PC-3 (cell line): ENCODE measurements around the gene SEMA4A. TPM values are rescaled to one million over a fixed set of nuclear protein-coding genes. Genes with fewer than 3 reads are reported as not detected.

Experiments used
- ATAC-seq: fragments of 200-7000 bp; cut with Tn5 transposase; 2 replicates; pipeline ENCODE4 v1.9.1; 2020; ENCODE audit warnings: mild to moderate bottlenecking, moderate library complexity
- BruUV-seq: library from RNA; stranded (reverse); fragments of 400-500 nt; replicated peaks from 2 replicates; lab custom pipeline; 2021; lab: Mats Ljungman, UMichigan
- CTCF ChIA-PET: fragments of 300-600 bp; sonication (Branson Sonifier 250); formaldehyde crosslinking; loops from one replicate; lab custom pipeline; 2022; ENCODE audit warnings: antibody characterized with exemption; lab: Charles Lee
- POLR2A ChIA-PET: fragments of 300-600 bp; sonication (Branson Sonifier 250); formaldehyde crosslinking; loops from one replicate; lab custom pipeline; 2022; ENCODE audit warnings: antibody characterized with exemption; ENCODE audit not compliant: unreplicated experiment; lab: Charles Lee
- DNase-seq: peaks from one replicate; pipeline ENCODE4 v3.0.0-alpha.2; 2015
- H2AFZ ChIP-seq: fragments of 300-600 bp; sonication (generic); 2 replicates; pipeline ENCODE4 v1.6.0; 2016; ENCODE audit warnings: antibody characterized with exemption, low read length
- H3F3A ChIP-seq: fragments of 300-600 bp; sonication (generic); one replicate; pipeline ENCODE4 v1.6.0; 2017; ENCODE audit warnings: antibody characterized with exemption, low read length, control low read depth, mild to moderate bottlenecking; ENCODE audit not compliant: unreplicated experiment
- H3K27ac ChIP-seq: fragments of 300-600 bp; sonication (generic); 2 replicates; pipeline ENCODE4 v1.5.1; 2016; ENCODE audit warnings: mild to moderate bottlenecking, low read length
- H3K27me3 ChIP-seq: fragments of 300-600 bp; sonication (generic); 2 replicates; pipeline ENCODE4 v1.6.1; 2016; ENCODE audit warnings: low read length, mixed read lengths
- H3K36me3 ChIP-seq: fragments of 300-600 bp; sonication (generic); 2 replicates; pipeline ENCODE4 v1.6.1; 2016; ENCODE audit warnings: low read depth, mixed run types, low read length, mixed read lengths
- H3K4me1 ChIP-seq: fragments of 300-600 bp; sonication (generic); 2 replicates; pipeline ENCODE4 v1.5.1; 2016; ENCODE audit warnings: low read length; ENCODE audit not compliant: insufficient read depth
- H3K4me2 ChIP-seq: fragments of 300-600 bp; sonication (generic); 2 replicates; pipeline ENCODE4 v1.6.0; 2016; ENCODE audit warnings: low read length
- H3K4me3 ChIP-seq: fragments of 300-600 bp; sonication (generic); 2 replicates; pipeline ENCODE4 v1.5.1; 2016; ENCODE audit warnings: mild to moderate bottlenecking, low read length, mixed read lengths
- H3K79me2 ChIP-seq: fragments of 300-600 bp; sonication (generic); 2 replicates; pipeline ENCODE4 v1.6.1; 2017; ENCODE audit warnings: low read length, mixed read lengths
- H3K9ac ChIP-seq: fragments of 300-600 bp; sonication (generic); 2 replicates; pipeline ENCODE4 v1.6.0; 2016; ENCODE audit warnings: mild to moderate bottlenecking, low read length
- H3K9me2 ChIP-seq: fragments of 300-600 bp; sonication (generic); replicated peaks from 2 replicates; pipeline ENCODE4 v1.6.1; 2016; ENCODE audit warnings: mixed run types, low read length, mixed read lengths
- H3K9me3 ChIP-seq: fragments of 300-600 bp; sonication (generic); 2 replicates; pipeline ENCODE4 v1.6.1; 2016; ENCODE audit warnings: low read length, mixed read lengths
- H4K20me1 ChIP-seq: fragments of 300-600 bp; sonication (generic); 2 replicates; pipeline ENCODE4 v1.6.1; 2016; ENCODE audit warnings: low read length, mixed read lengths
- EZH2 ChIP-seq: fragments of 300-600 bp; sonication (generic); IDR thresholded peaks from one replicate; pipeline ENCODE4 v1.6.1; 2017; ENCODE audit warnings: antibody characterized with exemption, mild to moderate bottlenecking, low read length; ENCODE audit not compliant: unreplicated experiment
- EZH2phosphoT487 ChIP-seq: fragments of 300-600 bp; sonication (generic); IDR thresholded peaks from 2 replicates; pipeline ENCODE4 v1.6.1; 2018; ENCODE audit warnings: mild to moderate bottlenecking, antibody characterized with exemption, low read length, borderline replicate concordance
- intact Hi-C: fragments of 100-400 bp; cut with micrococcal nuclease; formaldehyde crosslinking; loops from 2 replicates; pipeline ENCODE4 v1.9.0; 2023
- total RNA-seq: library from RNA; depleted of rRNA; stranded (reverse); fragments of >200 nt; gene quantifications from 2 replicates; pipeline ENCODE4 v1.2.3, GENCODE V29; 2014
- TF ChIP-seq, protein P1 (sequence below): fragments of 300-600 bp; sonication (generic); conservative IDR thresholded peaks from 2 replicates; pipeline ENCODE4 v1.5.1; 2017; ENCODE audit warnings: antibody characterized with exemption, low read depth, mild to moderate bottlenecking, low read length

SEMA4A gene
- total RNA-seq, 1 experiment from 2014 or later = 5.8 TPM

DNA sequence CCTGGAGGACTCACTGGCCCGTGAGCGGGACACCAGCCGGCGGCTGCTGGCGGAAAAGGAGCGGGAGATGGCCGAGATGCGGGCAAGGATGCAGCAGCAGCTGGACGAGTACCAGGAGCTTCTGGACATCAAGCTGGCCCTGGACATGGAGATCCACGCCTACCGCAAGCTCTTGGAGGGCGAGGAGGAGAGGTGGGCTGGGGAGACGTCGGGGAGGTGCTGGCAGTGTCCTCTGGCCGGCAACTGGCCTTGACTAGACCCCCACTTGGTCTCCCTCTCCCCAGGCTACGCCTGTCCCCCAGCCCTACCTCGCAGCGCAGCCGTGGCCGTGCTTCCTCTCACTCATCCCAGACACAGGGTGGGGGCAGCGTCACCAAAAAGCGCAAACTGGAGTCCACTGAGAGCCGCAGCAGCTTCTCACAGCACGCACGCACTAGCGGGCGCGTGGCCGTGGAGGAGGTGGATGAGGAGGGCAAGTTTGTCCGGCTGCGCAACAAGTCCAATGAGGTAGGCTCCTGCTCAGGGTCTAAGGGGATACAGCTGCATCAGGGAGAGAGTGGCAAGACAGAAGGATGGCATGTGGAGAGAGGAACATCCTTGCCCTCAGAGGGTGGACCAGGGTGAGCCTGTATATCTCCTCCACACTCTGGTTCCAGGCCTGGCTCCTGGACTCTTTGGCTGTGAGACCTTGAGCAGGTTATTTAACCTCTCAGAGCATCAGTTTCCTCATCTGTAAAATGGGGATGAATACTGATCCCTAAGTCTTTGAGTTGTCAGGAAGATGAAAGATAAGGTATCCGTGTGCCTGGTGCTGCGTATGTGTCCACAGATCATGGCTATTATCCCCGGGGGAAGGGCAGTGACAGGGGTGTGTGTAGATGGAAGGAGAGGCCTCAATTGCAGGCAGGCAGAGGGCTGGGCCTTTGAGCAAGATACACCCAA is 17.2 kb upstream of the SEMA4A start:
- H4K20me1 ChIP-seq = peaks cover 34% of the 10 kb centered on the region; the same call in 1 of the 2 replicates
- H3K4me2 ChIP-seq = no peak overlapping the region
- no peak overlapping the region for H3K9ac ChIP-seq
- peaks cover 20% of the 10 kb centered on the region for H3F3A ChIP-seq
- no peak for ATAC-seq
- peaks cover 85% of the 10 kb centered on the region for H3K36me3 ChIP-seq
- H3K4me3 ChIP-seq = no peak overlapping the region
- no peak for DNase-seq
- peaks cover 21% of the 10 kb centered on the region for H3K79me2 ChIP-seq
- H3K9me2 ChIP-seq = no peaks in the 10 kb centered on the region
- POLR2A ChIA-PET = no interaction called here
- BruUV-seq = TSS peak; percentile 10
- TF ChIP-seq EZH2 = no peak
- CTCF ChIA-PET = no interaction called here
- H3K27me3 ChIP-seq = no peaks in the 10 kb centered on the region
- no peak overlapping the region for H2AFZ ChIP-seq
- intact Hi-C loops = no loop called here
- no peaks in the 10 kb centered on the region for H3K9me3 ChIP-seq
- H3K27ac ChIP-seq = no peak overlapping the region
- no peaks in the 10 kb centered on the region for H3K4me1 ChIP-seq

DNA sequence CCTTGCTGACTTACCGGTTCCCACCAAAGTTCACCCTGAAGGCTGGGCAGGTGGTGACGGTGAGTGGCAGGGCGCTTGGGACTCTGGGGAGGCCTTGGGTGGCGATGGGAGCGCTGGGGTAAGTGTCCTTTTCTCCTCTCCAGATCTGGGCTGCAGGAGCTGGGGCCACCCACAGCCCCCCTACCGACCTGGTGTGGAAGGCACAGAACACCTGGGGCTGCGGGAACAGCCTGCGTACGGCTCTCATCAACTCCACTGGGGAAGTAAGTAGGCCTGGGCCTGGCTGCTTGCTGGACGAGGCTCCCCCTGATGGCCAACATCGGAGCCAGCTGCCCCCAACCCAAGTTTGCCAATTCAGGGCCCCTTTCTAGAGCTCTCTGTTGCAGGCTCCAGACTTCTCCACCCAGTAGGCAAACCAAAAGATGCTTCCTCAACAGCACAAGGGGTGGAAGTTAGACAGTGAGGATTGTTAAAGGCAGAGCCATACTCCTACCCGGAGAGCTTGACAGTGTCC is 16.4 kb upstream of the SEMA4A start:
- Histone ChIP-seq H3K4me2 (no peak overlapping the region), H3K9me2 (no peaks in the 10 kb centered on the region), H3K4me3 (no peak overlapping the region), H3K27me3 (no peaks in the 10 kb centered on the region), H3K79me2 (peaks cover 13% of the 10 kb centered on the region; the same call in 1 of the 2 replicates), H3F3A (peaks cover 22% of the 10 kb centered on the region), H3K4me1 (no peaks in the 10 kb centered on the region), H3K27ac (no peak overlapping the region), H3K9me3 (no peaks in the 10 kb centered on the region), H3K9ac (no peak overlapping the region), H2AFZ (no peak overlapping the region), H4K20me1 (peaks cover 34% of the 10 kb centered on the region; the same call in 1 of the 2 replicates), H3K36me3 (peaks cover 77% of the 10 kb centered on the region)
- ChIA-PET CTCF (no interaction called here), POLR2A (no interaction called here)
- intact Hi-C loops = no loop called here
- no TSS peak for BruUV-seq
- DNase-seq = no peak
- no peak for ATAC-seq
- TF ChIP-seq, protein P1, sequence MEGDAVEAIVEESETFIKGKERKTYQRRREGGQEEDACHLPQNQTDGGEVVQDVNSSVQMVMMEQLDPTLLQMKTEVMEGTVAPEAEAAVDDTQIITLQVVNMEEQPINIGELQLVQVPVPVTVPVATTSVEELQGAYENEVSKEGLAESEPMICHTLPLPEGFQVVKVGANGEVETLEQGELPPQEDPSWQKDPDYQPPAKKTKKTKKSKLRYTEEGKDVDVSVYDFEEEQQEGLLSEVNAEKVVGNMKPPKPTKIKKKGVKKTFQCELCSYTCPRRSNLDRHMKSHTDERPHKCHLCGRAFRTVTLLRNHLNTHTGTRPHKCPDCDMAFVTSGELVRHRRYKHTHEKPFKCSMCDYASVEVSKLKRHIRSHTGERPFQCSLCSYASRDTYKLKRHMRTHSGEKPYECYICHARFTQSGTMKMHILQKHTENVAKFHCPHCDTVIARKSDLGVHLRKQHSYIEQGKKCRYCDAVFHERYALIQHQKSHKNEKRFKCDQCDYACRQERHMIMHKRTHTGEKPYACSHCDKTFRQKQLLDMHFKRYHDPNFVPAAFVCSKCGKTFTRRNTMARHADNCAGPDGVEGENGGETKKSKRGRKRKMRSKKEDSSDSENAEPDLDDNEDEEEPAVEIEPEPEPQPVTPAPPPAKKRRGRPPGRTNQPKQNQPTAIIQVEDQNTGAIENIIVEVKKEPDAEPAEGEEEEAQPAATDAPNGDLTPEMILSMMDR = peak; percentile 54
- no peak for TF ChIP-seq EZH2phosphoT487

GRCh38 chr1:156138458-156138867 is 14.9 kb upstream of the SEMA4A start:
- Histone ChIP-seq H3K9me3 (no peaks in the 10 kb centered on the region), H3K4me2 (no peak overlapping the region), H3K4me3 (no peak overlapping the region), H3F3A (peaks cover 22% of the 10 kb centered on the region), H3K4me1 (no peaks in the 10 kb centered on the region), H4K20me1 (peaks cover 34% of the 10 kb centered on the region; the same call in 1 of the 2 replicates), H3K79me2 (peaks cover 5% of the 10 kb centered on the region; the same call in 1 of the 2 replicates), H3K27me3 (no peaks in the 10 kb centered on the region), H3K9me2 (no peaks in the 10 kb centered on the region), H3K27ac (no peak overlapping the region), H3K9ac (no peak overlapping the region), H3K36me3 (peaks cover 69% of the 10 kb centered on the region), H2AFZ (no peak overlapping the region)
- TF ChIP-seq EZH2phosphoT487 (no peak), EZH2 (no peak)
- TF ChIP-seq, protein P1 = no peak
- DNase-seq (no peak), ATAC-seq (no peak)
- ChIA-PET CTCF (no interaction called here), POLR2A (no interaction called here)
- intact Hi-C loops = no loop called here
- no TSS peak for BruUV-seq
